ENCODE data around the gene SSMEM1. TPM values are rescaled to one million over a fixed set of nuclear protein-coding genes. Genes with fewer than 3 reads are reported as not detected.

Gene SSMEM1
- total and polyA plus RNA-seq, 12 donors, result 0.06 to 0.13 TPM; not detected in 10

GRCh38 chr7:130263130-130263529 is 55.5 kb downstream of the SSMEM1 start:
- 60 to 83% (median 69%) methylated on average over 2 of the region's 2 CpGs for WGBS, 4 donors
- DNase-seq, result no peak
- intact Hi-C loops (cut with DNase I), result no loop called here
- H3K36me3 ChIP-seq (replicated peaks in 1 of 2), result no peaks in the 10 kb centered on the region
- H3K27ac ChIP-seq, result no peak overlapping the region
- TF ChIP-seq POLR2A (IDR thresholded peaks at IDR 0.05), result no peak
- no peaks in the 10 kb centered on the region for H3K27me3 ChIP-seq
- no peaks in the 10 kb centered on the region for H3K4me1 ChIP-seq (replicated peaks in 1 of 2)
- H3K4me3 ChIP-seq, result no peak overlapping the region
- no peaks in the 10 kb centered on the region for H3K9me3 ChIP-seq (replicated peaks in 1 of 3)

Other genes with a start within 250 kb of the SSMEM1 start
- 10 to 100 TPM; 13.1 to 36.1 (median 19.1) TPM for gene ZC3HC1, start 156.5 kb upstream of the SSMEM1 start, total RNA-seq
- gene ZC3HC1, start 156.5 kb upstream of the SSMEM1 start, polyA plus RNA-seq, result 10 to 100 TPM; 15.9 to 28.1 (median 22.2) TPM
- 10 to 100 TPM; 23.9 to 57.2 (median 33.9) TPM for gene KLHDC10, start 137.3 kb upstream of the SSMEM1 start, total RNA-seq
- gene KLHDC10, start 137.3 kb upstream of the SSMEM1 start, polyA plus RNA-seq, result 10 to 100 TPM; 13.4 to 35.6 (median 14.5) TPM
- gene TMEM209, start 2.5 kb upstream of the SSMEM1 start, total RNA-seq, result 10 to 100 TPM; 23.5 to 77.1 (median 43.8) TPM
- 10 to 100 TPM in 1 of 3 donors, 1 to 10 TPM in 2; 6.0 to 35.3 (median 9.5) TPM for gene TMEM209, start 2.5 kb upstream of the SSMEM1 start, polyA plus RNA-seq
- gene CPA2, start 59.0 kb downstream of the SSMEM1 start, total RNA-seq, result 1 to 10 TPM in 3 of 9 donors, under 1 TPM in 2, not detected in 4; 0.22 to 2.3 (median 1.1) TPM
- gene CPA2, start 59.0 kb downstream of the SSMEM1 start, polyA plus RNA-seq, result under 1 TPM; 0.15 to 0.94 (median 0.56) TPM
- 10 to 100 TPM in 2 of 9 donors, 1 to 10 TPM in 4, under 1 TPM in 2, not detected in 1; 0.55 to 26.7 (median 2.3) TPM for gene CPA4, start 85.3 kb downstream of the SSMEM1 start, total RNA-seq
- gene CPA4, start 85.3 kb downstream of the SSMEM1 start, polyA plus RNA-seq, result 10 to 100 TPM in 1 of 3 donors, 1 to 10 TPM in 2; 1.7 to 12.2 (median 2.4) TPM
- gene CPA5, start 137.0 kb downstream of the SSMEM1 start, total RNA-seq, result under 1 TPM in 2 of 9 donors, not detected in 7; 0.28 to 0.65 TPM
- gene CPA5, start 137.0 kb downstream of the SSMEM1 start, polyA plus RNA-seq, result under 1 TPM in 2 of 3 donors, not detected in 1; 0.24 to 0.30 TPM
- gene CPA1, start 172.6 kb downstream of the SSMEM1 start, total RNA-seq, result 10 to 100 TPM in 2 of 9 donors, 1 to 10 TPM in 2, under 1 TPM in 2, not detected in 3; 0.14 to 15.0 (median 2.2) TPM
- gene CPA1, start 172.6 kb downstream of the SSMEM1 start, polyA plus RNA-seq, result 1 to 10 TPM in 2 of 3 donors, not detected in 1; 1.1 to 1.8 TPM
- gene CEP41, start 233.2 kb downstream of the SSMEM1 start, total RNA-seq, result 10 to 100 TPM; 10.2 to 21.4 (median 16.7) TPM
- 10 to 100 TPM in 1 of 3 donors, 1 to 10 TPM in 2; 3.9 to 22.9 (median 4.4) TPM for gene CEP41, start 233.2 kb downstream of the SSMEM1 start, polyA plus RNA-seq